ENCODE measurements around the gene OR6B3. TPM values are rescaled to one million over a fixed set of nuclear protein-coding genes. Genes with fewer than 3 reads are reported as not detected.

The OR6B3 gene
- total and polyA plus RNA-seq, 2 donors (not counting 1 experiment from before 2014, with no cell fraction given) = not detected

- no peaks in the 10 kb centered on the region for H3K36me3 ChIP-seq (ENCODE audit: control insufficient read depth, insufficient read depth, low read length)
- no peak overlapping the region for H3K4me3 ChIP-seq (replicated peaks in 1 of 4; ENCODE audit: control extremely low read depth in 1 of 4, insufficient read depth in 1 of 4, low read depth in 3 of 4, low read length in 4 of 4)
- no peaks in the 10 kb centered on the region for H3K79me2 ChIP-seq (ENCODE audit: control insufficient read depth, insufficient read depth, low read length)
- TF ChIP-seq CTCF (conservative IDR thresholded peaks at IDR 0.05 in 1 of 2, IDR thresholded peaks at IDR 0.05 in 1 of 2; ENCODE audit: low read depth in 1 of 2, low read length in 2 of 2) (no peak), EZH2 (IDR thresholded peaks at IDR 0.05; ENCODE audit: low read length, missing control alignments) (no peak)
- no peak overlapping the region for H3K27ac ChIP-seq (ENCODE audit: insufficient read depth, low read length)
- no peak overlapping the region for H2AFZ ChIP-seq (ENCODE audit: low read length)
- no peaks in the 10 kb centered on the region for H4K20me1 ChIP-seq (ENCODE audit: control insufficient read depth, extremely low read depth, insufficient read depth, low read length)
- no peak overlapping the region for H3K4me2 ChIP-seq (ENCODE audit: extremely low read depth, insufficient read depth, low read length)
- H3K27me3 ChIP-seq (ENCODE audit: control insufficient read depth, insufficient read depth, low read length) = no peaks in the 10 kb centered on the region
- DNase-seq (ENCODE audit: low read depth in 2 of 2) = no peak
- H3K9me3 ChIP-seq (ENCODE audit: control insufficient read depth, insufficient read depth, low read depth, low read length) = no peaks in the 10 kb centered on the region
- no peaks in the 10 kb centered on the region for H3K4me1 ChIP-seq (ENCODE audit: control insufficient read depth, extremely low read depth, insufficient read depth, low read length)
- H3K9ac ChIP-seq (ENCODE audit: insufficient read depth, low read length) = no peak overlapping the region
These were observed 10.6 kb downstream of the OR6B3 start for GRCh38 chr2:240042740-240043139.

GRCh38 chr2:240041363-240041762 is 12.0 kb downstream of the OR6B3 start:
- Histone ChIP-seq H3K4me3 (replicated peaks in 1 of 4; ENCODE audit: control extremely low read depth in 1 of 4, insufficient read depth in 1 of 4, low read depth in 3 of 4, low read length in 4 of 4) (no peak overlapping the region), H3K36me3 (ENCODE audit: control insufficient read depth, insufficient read depth, low read length) (no peaks in the 10 kb centered on the region), H3K4me1 (ENCODE audit: control insufficient read depth, extremely low read depth, insufficient read depth, low read length) (no peaks in the 10 kb centered on the region), H3K9ac (ENCODE audit: insufficient read depth, low read length) (no peak overlapping the region), H3K27me3 (ENCODE audit: control insufficient read depth, insufficient read depth, low read length) (no peaks in the 10 kb centered on the region), H3K79me2 (ENCODE audit: control insufficient read depth, insufficient read depth, low read length) (no peaks in the 10 kb centered on the region), H4K20me1 (ENCODE audit: control insufficient read depth, extremely low read depth, insufficient read depth, low read length) (no peaks in the 10 kb centered on the region), H3K4me2 (ENCODE audit: extremely low read depth, insufficient read depth, low read length) (no peak overlapping the region), H2AFZ (ENCODE audit: low read length) (no peak overlapping the region), H3K9me3 (ENCODE audit: control insufficient read depth, insufficient read depth, low read depth, low read length) (no peaks in the 10 kb centered on the region), H3K27ac (ENCODE audit: insufficient read depth, low read length) (no peak overlapping the region)
- TF ChIP-seq CTCF (conservative IDR thresholded peaks at IDR 0.05 in 1 of 2, IDR thresholded peaks at IDR 0.05 in 1 of 2; ENCODE audit: low read depth in 1 of 2, low read length in 2 of 2) = no peak
- no peak for TF ChIP-seq EZH2 (IDR thresholded peaks at IDR 0.05; ENCODE audit: low read length, missing control alignments)
- no peak for DNase-seq (ENCODE audit: low read depth in 2 of 2)

- Histone ChIP-seq H3K9me3 (ENCODE audit: control insufficient read depth, insufficient read depth, low read depth, low read length) (no peaks in the 10 kb centered on the region), H3K9ac (ENCODE audit: insufficient read depth, low read length) (no peak overlapping the region), H2AFZ (ENCODE audit: low read length) (no peak overlapping the region), H4K20me1 (ENCODE audit: control insufficient read depth, extremely low read depth, insufficient read depth, low read length) (no peaks in the 10 kb centered on the region), H3K27me3 (ENCODE audit: control insufficient read depth, insufficient read depth, low read length) (no peaks in the 10 kb centered on the region), H3K36me3 (ENCODE audit: control insufficient read depth, insufficient read depth, low read length) (no peaks in the 10 kb centered on the region), H3K4me1 (ENCODE audit: control insufficient read depth, extremely low read depth, insufficient read depth, low read length) (no peaks in the 10 kb centered on the region), H3K27ac (ENCODE audit: insufficient read depth, low read length) (no peak overlapping the region), H3K4me3 (replicated peaks in 1 of 4; ENCODE audit: control extremely low read depth in 1 of 4, insufficient read depth in 1 of 4, low read depth in 3 of 4, low read length in 4 of 4) (no peak overlapping the region), H3K79me2 (ENCODE audit: control insufficient read depth, insufficient read depth, low read length) (no peaks in the 10 kb centered on the region), H3K4me2 (ENCODE audit: extremely low read depth, insufficient read depth, low read length) (no peak overlapping the region)
- TF ChIP-seq CTCF (conservative IDR thresholded peaks at IDR 0.05 in 1 of 2, IDR thresholded peaks at IDR 0.05 in 1 of 2; ENCODE audit: low read depth in 1 of 2, low read length in 2 of 2) = no peak
- no peak for TF ChIP-seq EZH2 (IDR thresholded peaks at IDR 0.05; ENCODE audit: low read length, missing control alignments)
- DNase-seq (ENCODE audit: low read depth in 2 of 2) = no peak
These were observed 16.0 kb downstream of the OR6B3 start for GRCh38 chr2:240037358-240037757.

All from fibroblast of lung (primary cell).